ENCODE measurements around the gene SLC6A1. TPM values are rescaled to one million over a fixed set of nuclear protein-coding genes. Genes with fewer than 3 reads are reported as not detected.

Gene SLC6A1
- total RNA-seq, 1 donor from 2014 or later = 26.7 TPM

Other genes with a start within 250 kb of the SLC6A1 start
- 1.4 TPM for gene SLC6A11, start 176.5 kb upstream of the SLC6A1 start, total RNA-seq (ENCODE audit: insufficient read depth, low replicate concordance)
- gene HRH1, start 161.7 kb downstream of the SLC6A1 start, total RNA-seq (ENCODE audit: insufficient read depth, low replicate concordance) = 15.2 TPM

Measured in umbilical cord (tissue), 1 donor.